Psoas muscle (tissue), 8 donors: ENCODE data around the gene ALDOB. TPM values are rescaled to one million over a fixed set of nuclear protein-coding genes. Genes with fewer than 3 reads are reported as not detected.

Experiments
- ATAC-seq, 4 donors: fragments of 200-7000 bp; cut with Tn5 transposase; one replicate each; pipeline ENCODE4 v1.9.1; 2020; ENCODE audit warnings: moderate library complexity in 3 of 4, mild to moderate bottlenecking in 2 of 4
- DNase-seq, 2 donors: peaks; one replicate each; pipeline ENCODE4 v3.0.0-alpha.2; 2020
- H3K27ac ChIP-seq: fragments of 200-600 bp; one replicate; pipeline ENCODE4 v1.8.0; 2022
- H3K27me3 ChIP-seq, 3 donors: fragments of 200-600 bp in 1 of 3; one replicate each; pipeline versions ENCODE4 v1.6.1 to v1.8.0; 2013 to 2022; ENCODE audit warnings: low read length in 2 of 3, mild to moderate bottlenecking in 2 of 3, moderate library complexity in 1 of 3; ENCODE audit not compliant: insufficient read depth in 3 of 3
- H3K36me3 ChIP-seq, 2 donors: fragments of 200-600 bp in 1 of 2; one replicate each; pipeline versions ENCODE4 v1.6.1 to v1.8.0; 2013 to 2022; ENCODE audit warnings: low read depth in 1 of 2, mild to moderate bottlenecking in 1 of 2, moderate library complexity in 1 of 2; ENCODE audit not compliant: insufficient read depth in 1 of 2
- H3K4me1 ChIP-seq: fragments of 200-600 bp; one replicate; pipeline ENCODE4 v1.8.0; 2022
- H3K4me3 ChIP-seq: fragments of 200-600 bp; one replicate; pipeline ENCODE4 v1.8.0; 2022; ENCODE audit warnings: mild to moderate bottlenecking
- H3K9me3 ChIP-seq: fragments of 200-600 bp; one replicate; pipeline ENCODE4 v1.8.0; 2022
- WGBS, 3 donors: extraction: QIAGEN DNeasy Blood & Tissue Kit; methylation state at CpG; one replicate each; pipeline versions ENCODE4 v1.1.6 to v1.1.7; 2013; 5-methylcytosine and 5-hydroxymethylcytosine counted together
- intact Hi-C, 2 donors: fragments of 100-400 bp; cut with DNase I; formaldehyde crosslinking; loops; one replicate each; pipeline versions ENCODE4 v1.11.0 to v1.14.2; 2022
- polyA plus RNA-seq, 3 donors: library from polyadenylated mRNA; stranded (reverse); fragments of 200-250 nt; gene quantifications; one replicate each; pipeline ENCODE4 v1.2.3, GENCODE V29; 2013
- total RNA-seq, 4 donors: library from RNA; stranded (reverse); fragmentation: NEBNext Ultra II Directional in 2 of 4; extraction: Animal tissue kit (Norgen Biotek cat#: 25700) in 2 of 4; gene quantifications; one replicate each; pipeline versions ENCODE4 v1.2.1 to v1.2.4, GENCODE V29; 2021 to 2023
- TF ChIP-seq, protein P1 (sequence below): fragments of 200-600 bp; IDR thresholded peaks from one replicate; pipeline ENCODE4 v1.8.0; 2022; ENCODE audit warnings: antibody characterized with exemption
- donor health status: healthy with polysubstance abuse.
- donor health status: DM: no; HTN: no; CAD: no; lungs with moderate emphysema.
- donor health status: Bipolar disorder and iron deficiency.
- donor health status: healthy.
- donor health status: DM: yes; HTN: yes; CAD: no.
- donor health status: DM: no; HTN: no; CAD: no.
- donor health status: DM: no; HTN: no; CAD: no.
- donor health status: DM: yes; HTN: yes; CAD: no.

Gene ALDOB
- total and polyA plus RNA-seq, 7 donors = 0.26 to 4.3 (median 0.48) TPM; not detected in 2

DNA sequence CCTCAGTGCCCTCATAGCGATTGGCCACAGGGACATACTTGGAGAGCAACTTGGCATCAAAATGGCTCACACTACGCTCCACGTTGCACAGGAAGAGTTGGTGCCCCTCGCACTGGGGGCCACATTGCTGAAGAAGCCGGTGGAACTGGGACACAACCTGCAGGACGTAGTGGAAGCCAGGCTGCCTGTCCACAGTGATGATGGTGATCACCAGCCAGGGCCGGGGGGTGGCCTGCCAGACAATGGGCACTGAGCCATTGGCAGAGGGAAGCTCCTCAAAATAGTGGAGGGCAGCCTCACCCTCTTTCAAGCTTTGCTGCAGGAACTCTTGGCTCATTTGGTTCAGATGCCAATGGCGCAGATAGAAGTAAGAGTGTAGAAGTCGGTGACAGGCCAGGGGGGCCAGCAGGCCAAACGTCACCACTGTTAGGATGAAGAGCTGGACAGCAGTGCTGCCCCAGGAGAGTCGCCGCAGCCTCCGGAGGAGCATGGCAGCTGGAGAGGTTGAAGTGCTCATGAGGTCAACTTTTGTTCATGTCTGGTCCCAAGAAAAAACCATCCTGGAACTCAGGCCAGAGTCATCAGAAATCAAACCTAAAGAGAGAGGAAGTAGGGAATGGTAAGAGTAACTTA is 41.1 kb upstream of the ALDOB start:
- no peak for ATAC-seq
- 83 to 91% (median 85%) methylated on average over 13 of the region's 13 CpGs for WGBS, 3 donors
- no peak overlapping the region for H3K27ac ChIP-seq
- intact Hi-C loops = no loop called here
- H3K36me3 ChIP-seq = peaks cover 0 to 28% of the 10 kb centered on the region in 2 donors
- TF ChIP-seq, protein P1, sequence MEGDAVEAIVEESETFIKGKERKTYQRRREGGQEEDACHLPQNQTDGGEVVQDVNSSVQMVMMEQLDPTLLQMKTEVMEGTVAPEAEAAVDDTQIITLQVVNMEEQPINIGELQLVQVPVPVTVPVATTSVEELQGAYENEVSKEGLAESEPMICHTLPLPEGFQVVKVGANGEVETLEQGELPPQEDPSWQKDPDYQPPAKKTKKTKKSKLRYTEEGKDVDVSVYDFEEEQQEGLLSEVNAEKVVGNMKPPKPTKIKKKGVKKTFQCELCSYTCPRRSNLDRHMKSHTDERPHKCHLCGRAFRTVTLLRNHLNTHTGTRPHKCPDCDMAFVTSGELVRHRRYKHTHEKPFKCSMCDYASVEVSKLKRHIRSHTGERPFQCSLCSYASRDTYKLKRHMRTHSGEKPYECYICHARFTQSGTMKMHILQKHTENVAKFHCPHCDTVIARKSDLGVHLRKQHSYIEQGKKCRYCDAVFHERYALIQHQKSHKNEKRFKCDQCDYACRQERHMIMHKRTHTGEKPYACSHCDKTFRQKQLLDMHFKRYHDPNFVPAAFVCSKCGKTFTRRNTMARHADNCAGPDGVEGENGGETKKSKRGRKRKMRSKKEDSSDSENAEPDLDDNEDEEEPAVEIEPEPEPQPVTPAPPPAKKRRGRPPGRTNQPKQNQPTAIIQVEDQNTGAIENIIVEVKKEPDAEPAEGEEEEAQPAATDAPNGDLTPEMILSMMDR = no peak
- H3K4me1 ChIP-seq = no peaks in the 10 kb centered on the region
- no peaks in the 10 kb centered on the region for H3K27me3 ChIP-seq
- DNase-seq = no peak
- no peak overlapping the region for H3K4me3 ChIP-seq
- no peaks in the 10 kb centered on the region for H3K9me3 ChIP-seq

DNA sequence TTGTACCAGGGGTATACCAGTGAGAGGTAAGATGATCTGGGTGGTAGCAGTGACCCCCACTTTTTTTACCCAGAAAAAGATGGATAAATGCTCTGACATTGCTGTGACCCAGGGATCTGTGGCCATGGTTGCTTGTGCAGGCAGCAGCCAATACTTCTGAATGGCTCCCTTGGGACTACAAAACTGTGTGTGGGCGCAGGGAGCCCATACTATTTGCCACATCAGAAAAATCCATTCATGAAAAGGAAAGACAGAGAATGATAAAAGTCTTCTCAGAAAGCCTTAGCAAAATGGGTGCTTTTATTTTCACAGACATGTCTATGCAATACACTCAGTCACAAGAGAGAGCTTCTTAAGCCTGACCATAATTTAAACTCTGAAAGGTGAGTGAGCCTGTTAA is 37.3 kb upstream of the ALDOB start:
- no peaks in the 10 kb centered on the region for H3K4me1 ChIP-seq
- H3K36me3 ChIP-seq = peaks cover 0 to 28% of the 10 kb centered on the region in 2 donors
- no peaks in the 10 kb centered on the region for H3K9me3 ChIP-seq
- H3K27me3 ChIP-seq = no peaks in the 10 kb centered on the region
- WGBS, 3 donors = 65 to 83% (median 70%) methylated on average over 1 of the region's 1 CpG
- ATAC-seq = no peak
- TF ChIP-seq, protein P1 = no peak
- H3K27ac ChIP-seq = no peak overlapping the region
- no peak for DNase-seq
- H3K4me3 ChIP-seq = no peak overlapping the region
- intact Hi-C loops = no loop called here

DNA sequence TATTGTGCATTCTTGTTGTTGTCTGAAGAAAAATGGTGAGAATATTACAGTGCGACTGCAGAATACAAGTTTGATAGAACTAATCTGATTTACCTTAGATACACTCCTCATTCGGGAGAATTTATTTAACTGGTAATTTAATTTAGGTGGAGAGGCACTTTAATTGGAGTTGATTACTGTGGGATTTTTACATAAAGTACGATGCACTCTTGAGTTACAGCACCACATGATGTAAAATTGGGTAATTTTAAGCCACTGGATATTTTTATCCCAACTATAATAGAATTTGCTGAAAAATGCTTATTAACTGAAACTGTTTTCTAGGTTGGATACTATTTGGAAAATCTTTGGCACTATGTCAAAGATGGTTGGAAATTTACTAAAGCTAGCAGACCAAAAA is 35.4 kb upstream of the ALDOB start:
- 67 to 84% (median 68%) methylated on average over 3 of the region's 3 CpGs for WGBS, 3 donors
- TF ChIP-seq, protein P1 = no peak
- ATAC-seq = no peak
- no peak overlapping the region for H3K27ac ChIP-seq
- no peak overlapping the region for H3K4me3 ChIP-seq
- H3K4me1 ChIP-seq = no peaks in the 10 kb centered on the region
- H3K9me3 ChIP-seq = no peaks in the 10 kb centered on the region
- no peak for DNase-seq
- H3K27me3 ChIP-seq = no peaks in the 10 kb centered on the region
- intact Hi-C loops = no loop called here
- peaks cover 0 to 21% of the 10 kb centered on the region in 2 donors for H3K36me3 ChIP-seq

DNA sequence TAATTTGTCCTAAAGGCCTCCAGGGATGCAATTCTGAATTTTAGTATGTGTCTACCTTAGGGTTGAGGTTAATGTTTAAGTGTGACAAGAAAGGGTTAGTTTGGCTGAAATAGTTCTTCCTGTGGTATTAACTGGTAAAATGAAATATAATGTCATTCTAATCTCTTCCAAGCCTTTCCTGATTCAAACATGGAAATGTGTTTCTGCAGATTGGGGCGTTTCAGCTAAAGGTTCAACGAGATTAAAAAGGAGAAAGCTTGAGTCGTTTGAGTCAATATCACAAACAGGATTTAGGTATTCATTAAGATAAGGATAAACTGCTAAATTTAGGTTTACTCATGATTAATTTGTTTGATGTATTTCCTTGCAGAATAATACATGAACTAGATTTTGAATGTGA is 34.4 kb upstream of the ALDOB start:
- Histone ChIP-seq H3K4me3 (no peak overlapping the region), H3K27ac (no peak overlapping the region), H3K9me3 (no peaks in the 10 kb centered on the region), H3K27me3 (no peaks in the 10 kb centered on the region), H3K4me1 (no peaks in the 10 kb centered on the region), H3K36me3 (peaks cover 0 to 12% of the 10 kb centered on the region in 2 donors)
- intact Hi-C loops = no loop called here
- ATAC-seq = no peak
- DNase-seq = no peak
- TF ChIP-seq, protein P1 = no peak
- 60 to 82% (median 72%) methylated on average over 3 of the region's 3 CpGs for WGBS, 3 donors

DNA sequence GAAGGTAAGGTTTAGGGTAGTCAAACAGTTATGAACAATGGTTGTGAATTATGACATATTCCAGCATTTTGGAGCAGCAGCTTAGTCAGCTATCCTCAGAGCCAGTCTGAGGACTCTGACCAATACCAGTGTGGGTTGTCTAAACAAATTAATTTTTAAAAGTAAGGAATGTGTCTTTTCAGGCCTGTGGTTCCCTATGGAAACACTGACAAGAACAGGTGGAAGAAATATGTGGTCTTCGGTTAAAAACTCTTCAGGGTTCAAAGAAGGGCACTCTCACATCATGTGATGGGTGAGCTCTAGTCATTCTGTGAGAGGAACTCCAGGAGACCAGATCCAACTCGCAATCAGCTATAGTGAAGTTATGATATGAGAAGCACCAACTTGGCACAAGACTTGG is 33.5 kb upstream of the ALDOB start:
- H3K4me3 ChIP-seq = no peak overlapping the region
- H3K27ac ChIP-seq = no peak overlapping the region
- intact Hi-C loops = no loop called here
- peaks cover 0 to 2% of the 10 kb centered on the region in 2 donors for H3K36me3 ChIP-seq
- H3K27me3 ChIP-seq = no peaks in the 10 kb centered on the region
- TF ChIP-seq, protein P1 = no peak
- no peaks in the 10 kb centered on the region for H3K9me3 ChIP-seq
- 55 to 78% (median 63%) methylated on average over 2 of the region's 2 CpGs for WGBS, 3 donors
- DNase-seq = no peak
- ATAC-seq = no peak
- no peaks in the 10 kb centered on the region for H3K4me1 ChIP-seq
